ENCODE results near the gene VPS54. TPM values are rescaled to one million over a fixed set of nuclear protein-coding genes. Genes with fewer than 3 reads are reported as not detected.

The VPS54 gene
- total RNA-seq = 10 to 100 TPM; 15.1 to 18.6 TPM

GRCh38 chr2:64019083-64019974 lies at the start of gene VPS54:
Gene VPS54 (minus strand): TSS chr2:64019428. CDS start chr2:63983999, 35,429 bp downstream.

Small RNA genes within 50 kb of the gene (small RNA-seq; reads per million reads assigned to genes)
- 0 reads per million in 2 donors for gene RF01293

Other genes with a start within 250 kb of the VPS54 start
- 10 to 100 TPM; 29.6 to 52.3 TPM for gene UGP2, start 177.5 kb downstream of the VPS54 start, total RNA-seq
- gene PELI1, start 125.0 kb upstream of the VPS54 start, total RNA-seq = 10 to 100 TPM in 1 of 2 donors, 1 to 10 TPM in 1; 9.7 to 11.7 TPM

All from melanocyte of skin (primary cell).